HG02623 (cell line): ENCODE measurements around the gene AGL.
"Not testable (repeated sequence)": the region's sequence is repeated elsewhere in the genome, so short reads cannot be mapped to it uniquely, and the experiment has no call there.

Experiments used
- ATAC-seq: cut with Tn5 transposase; IDR thresholded peaks from one replicate; pipeline ENCODE4 v1.9.1; 2021; ENCODE audit warnings: moderate library complexity; ENCODE audit not compliant: unreplicated experiment

Gene AGL

GRCh38 chr1:99935534-99935933, 85.4 kb downstream of the AGL start:
- no peak for ATAC-seq

DNA sequence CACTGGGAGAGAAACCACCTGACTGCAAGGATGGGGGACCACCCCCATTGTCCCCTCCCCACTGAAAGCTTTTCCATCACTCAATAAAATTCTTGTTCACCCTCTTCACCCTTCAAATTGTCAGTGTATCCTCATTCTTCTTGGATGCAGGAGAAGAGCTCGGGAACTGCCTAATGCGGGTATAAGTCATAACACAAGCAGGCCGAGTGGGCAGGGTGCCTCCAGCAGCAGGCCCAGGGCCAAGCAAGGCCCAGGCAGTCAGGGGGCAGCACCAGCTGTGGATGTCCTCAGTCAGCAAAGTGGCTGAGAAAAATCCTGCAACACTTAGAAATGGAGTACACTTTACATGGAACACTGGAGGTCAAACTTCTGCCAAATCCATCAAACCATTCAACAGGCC, 85.9 kb downstream of the AGL start:
- ATAC-seq: no peak

DNA sequence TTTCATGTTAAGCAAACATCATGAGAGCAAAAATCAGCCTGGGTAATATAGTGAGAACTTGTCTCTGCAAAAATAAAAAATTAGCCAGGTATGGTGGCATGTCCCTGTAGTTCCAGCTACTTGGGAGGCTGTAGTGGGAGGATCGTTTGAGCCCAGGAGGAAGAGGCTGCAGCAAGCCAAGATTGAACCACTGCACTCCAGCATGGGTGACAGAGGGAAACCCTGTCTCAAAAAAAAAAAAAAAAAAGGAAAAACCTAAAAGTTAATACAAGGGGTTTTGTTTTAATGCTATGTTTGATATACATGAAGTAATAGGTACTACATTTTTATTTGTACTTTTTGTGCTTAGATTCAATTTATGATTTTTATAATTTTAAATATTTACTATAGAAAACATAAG, 92.6 kb downstream of the AGL start:
- no peak for ATAC-seq

DNA sequence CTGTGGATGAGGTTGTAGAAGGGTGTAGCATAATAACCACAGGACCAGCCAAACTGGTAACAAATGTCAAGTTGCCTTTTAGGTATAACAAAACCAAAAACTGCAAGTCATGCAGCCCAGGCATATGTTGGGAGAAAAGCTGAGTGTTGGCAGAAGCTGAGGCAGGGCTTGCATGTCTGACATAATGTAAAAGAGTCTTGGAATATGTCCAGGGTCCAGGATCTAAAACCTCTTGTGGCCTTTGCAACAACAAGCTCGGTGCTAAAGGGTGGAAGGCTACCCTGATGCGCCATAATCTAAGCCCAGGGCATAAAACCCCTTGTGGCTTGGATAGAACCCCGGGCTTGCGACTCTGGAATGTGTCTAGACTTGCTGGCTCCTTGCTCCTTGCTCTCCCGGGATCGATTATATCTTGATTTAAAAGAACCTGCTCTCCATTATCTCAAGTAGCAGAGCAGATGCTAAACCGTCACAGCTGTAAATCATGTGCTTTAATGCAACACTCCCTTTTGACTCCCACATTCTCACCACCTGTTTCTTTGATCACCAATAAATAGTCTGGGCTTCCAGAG, 93.1 kb downstream of the AGL start:
- no peak for ATAC-seq

DNA sequence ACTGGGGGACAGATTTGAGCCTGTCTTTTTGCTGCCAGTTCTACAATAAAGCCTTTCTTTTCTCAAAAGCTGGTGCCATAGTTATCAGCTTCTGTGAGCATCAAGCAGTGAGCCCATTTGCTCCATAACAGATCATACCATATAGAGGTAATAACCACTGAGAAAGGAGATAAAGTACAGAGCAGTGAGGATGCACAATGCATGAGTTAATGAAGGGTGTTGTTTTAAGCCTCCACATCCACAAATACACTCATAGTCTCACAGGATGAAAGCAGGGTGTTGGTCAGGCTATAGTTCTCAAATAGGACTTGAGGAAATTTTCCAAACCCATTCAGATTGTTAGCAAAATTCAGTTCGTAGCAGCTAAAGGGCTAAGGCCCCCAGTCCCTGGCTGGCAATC, 94.0 kb downstream of the AGL start:
- ATAC-seq: no peak

GRCh38 chr1:99945174-99945573, 95.0 kb downstream of the AGL start:
- no peak for ATAC-seq

DNA sequence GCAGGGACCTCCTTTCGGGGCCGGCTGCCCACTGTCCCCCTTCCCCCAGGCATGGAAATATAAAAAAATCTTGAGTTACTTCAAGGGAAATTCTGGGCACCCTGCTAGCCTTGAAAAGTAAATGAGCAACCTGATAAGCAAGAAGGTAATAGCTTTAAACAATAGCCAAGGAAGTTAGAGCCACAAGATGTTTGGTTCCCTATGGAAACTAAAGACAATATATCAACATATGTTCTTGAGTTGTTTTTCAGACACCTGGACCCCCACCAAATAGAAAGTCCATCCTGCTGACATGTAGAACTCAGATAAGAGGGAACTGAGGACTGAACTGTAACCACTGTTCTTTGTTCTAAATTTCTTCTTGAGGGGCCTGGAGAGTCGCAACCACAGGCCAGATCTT, 100.3 kb downstream of the AGL start:
- ATAC-seq: no peak

DNA sequence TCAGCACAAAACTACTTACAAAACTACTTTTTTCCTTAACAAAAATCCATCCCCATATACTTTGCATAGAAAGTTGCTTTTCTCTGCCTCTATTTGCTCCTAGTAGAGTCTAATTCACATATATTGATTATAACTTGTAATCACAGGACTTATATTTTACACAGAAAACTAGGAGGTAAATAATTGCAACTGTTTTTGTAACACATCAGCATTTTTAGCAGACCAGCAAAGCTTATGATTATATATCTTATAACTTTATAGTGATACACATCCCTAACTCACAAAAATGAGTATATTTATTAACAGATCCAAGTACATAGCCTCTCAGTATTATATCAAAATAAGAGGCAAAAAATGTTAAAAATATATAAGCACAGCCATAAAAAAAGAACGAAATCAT, 102.4 kb downstream of the AGL start:
- no peak for ATAC-seq

GRCh38 chr1:99955375-99955774, 105.2 kb downstream of the AGL start:
- ATAC-seq: no peak

- no peak for ATAC-seq
Measured at GRCh38 chr1:99956755-99957154, 106.6 kb downstream of the AGL start.

- no peak for ATAC-seq
Measured at GRCh38 chr1:99957818-99958217, 107.7 kb downstream of the AGL start.

DNA sequence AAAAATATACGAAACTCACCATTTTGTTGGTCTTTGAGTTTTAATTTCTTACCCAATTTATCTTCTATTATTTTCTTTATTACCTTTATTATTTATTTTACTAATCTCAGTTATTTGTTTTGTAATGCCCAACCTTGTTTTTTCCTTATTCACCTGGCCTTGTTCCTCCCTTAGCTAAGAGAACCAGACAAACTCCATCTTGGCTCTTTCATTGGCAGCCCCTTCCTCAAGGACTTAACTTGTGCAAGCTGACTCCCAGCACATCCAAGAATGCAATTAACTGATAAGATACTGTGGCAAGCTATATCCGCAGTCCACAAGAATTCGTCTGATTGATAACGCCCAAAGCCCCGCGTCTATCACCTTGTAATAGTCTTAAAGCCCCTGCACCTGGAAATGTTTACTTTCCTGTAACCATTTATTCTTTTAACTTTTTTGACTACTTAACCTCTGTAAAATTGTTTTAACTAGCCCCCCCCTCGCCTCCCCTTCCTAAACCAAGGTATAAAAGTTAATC, 109.1 kb downstream of the AGL start:
- ATAC-seq: not testable (repeated sequence)

DNA sequence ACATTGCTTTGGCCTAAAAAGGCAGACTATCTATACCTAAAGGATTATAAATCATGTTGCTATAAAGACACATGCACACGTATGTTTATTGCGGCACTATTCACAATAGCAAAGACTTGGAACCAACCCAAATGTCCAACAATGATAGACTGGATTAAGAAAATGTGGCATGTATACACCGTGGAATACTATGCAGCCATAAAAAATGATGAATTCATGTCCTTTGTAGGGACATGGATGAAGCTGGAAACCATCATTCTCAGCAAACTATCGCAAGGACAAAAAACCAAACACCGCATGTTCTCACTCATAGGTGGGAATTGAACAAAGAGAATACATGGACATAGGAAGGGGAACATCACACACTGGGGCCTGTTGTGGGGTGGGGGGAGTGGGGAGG, 110.1 kb downstream of the AGL start:
- not testable (repeated sequence) for ATAC-seq

- ATAC-seq: no peak
Measured at GRCh38 chr1:99963041-99963795, 113.1 kb downstream of the AGL start.

DNA sequence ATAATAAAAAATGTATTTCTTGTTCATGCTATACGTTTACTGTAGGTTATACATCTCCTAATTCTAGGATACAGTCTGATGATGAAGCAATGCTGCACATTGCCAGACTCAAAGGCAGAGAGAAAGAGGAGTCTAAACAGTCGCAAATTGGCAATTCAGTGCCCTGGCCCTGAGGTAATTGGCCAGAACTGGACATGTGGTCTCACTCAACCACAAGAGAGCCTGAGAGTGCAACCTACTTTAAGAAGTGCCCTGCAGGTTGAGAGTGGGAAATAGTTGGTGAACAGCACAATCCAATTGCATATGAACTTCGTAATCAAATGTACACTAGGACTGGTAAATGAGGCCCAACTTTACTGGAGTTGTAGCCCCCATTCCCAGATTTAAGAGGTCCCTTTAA, 114.6 kb downstream of the AGL start:
- ATAC-seq: no peak

DNA sequence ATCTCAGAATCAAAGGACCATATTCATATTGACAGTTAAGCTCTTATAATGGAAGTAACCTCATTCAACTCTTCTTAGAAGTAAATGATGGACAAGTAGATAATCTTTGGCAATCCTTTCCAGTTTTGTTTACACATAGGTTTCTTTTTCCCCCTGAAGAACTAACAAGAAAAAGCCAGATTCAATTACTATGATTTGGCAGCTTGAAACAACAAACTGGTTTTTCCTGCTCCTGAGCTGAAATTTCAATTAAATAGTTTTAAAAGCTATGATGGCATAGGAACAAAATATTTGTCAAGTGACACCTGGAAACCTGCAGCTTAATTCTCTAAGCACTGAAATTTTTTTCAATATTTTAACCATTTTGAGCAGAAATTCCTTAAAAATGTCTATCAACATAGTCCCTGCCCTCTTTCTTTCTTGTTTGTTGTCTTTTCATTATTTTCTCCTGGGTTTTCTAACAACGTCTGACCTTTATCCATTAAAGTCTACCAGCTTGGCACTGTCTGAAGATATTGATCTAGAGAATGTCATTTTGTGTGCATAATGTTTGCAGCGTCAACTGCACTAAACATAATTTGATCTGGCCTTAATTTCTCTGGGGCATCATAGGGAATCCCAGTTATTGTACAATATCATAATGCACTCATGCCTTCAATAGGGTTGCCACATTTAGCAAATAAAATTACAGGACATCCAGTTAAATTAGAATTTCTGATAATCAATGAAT, 115.7 kb downstream of the AGL start:
- ATAC-seq: no peak

DNA sequence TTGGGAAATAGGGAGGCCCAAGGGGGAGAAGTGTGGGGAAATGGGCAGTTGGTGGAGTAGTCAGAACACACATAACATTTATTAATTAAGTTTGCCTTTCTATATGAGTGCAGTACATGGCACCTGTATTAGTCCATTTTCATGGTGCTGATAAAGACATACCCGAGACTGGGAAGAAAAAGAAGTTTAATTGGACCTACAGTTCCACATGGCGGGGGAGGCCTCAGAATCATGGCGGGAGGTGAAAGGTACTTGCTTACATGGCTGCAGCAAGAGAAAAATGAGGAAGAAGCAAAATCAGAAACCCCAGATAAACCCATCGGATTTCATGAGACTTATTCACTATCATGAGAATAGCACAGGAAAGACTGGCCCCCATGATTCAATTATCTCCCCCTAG, 118.1 kb downstream of the AGL start:
- ATAC-seq: no peak

DNA sequence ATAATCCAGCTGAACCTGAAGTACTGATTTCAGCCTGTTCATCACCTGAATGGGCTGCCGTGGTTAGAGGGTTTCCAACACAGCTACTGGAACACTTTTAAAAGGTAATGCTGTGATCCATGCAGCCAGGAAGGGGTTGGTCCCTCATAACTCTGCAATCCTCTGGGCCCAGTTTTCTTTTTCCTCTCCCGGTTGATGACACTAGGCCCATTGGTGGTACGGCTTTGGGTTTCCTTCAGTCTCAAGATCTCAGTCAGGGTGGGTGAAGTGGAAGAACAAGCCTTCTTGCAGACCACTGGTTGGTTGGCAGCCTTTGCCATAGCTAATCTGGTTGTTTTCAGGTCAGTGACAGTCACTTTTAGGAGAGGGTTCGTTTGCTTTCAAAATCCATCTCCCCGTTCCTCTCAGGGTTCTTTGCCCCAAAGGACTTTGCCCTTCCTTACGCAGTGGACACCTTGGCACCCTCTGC, 119.1 kb downstream of the AGL start:
- ATAC-seq: no peak

DNA sequence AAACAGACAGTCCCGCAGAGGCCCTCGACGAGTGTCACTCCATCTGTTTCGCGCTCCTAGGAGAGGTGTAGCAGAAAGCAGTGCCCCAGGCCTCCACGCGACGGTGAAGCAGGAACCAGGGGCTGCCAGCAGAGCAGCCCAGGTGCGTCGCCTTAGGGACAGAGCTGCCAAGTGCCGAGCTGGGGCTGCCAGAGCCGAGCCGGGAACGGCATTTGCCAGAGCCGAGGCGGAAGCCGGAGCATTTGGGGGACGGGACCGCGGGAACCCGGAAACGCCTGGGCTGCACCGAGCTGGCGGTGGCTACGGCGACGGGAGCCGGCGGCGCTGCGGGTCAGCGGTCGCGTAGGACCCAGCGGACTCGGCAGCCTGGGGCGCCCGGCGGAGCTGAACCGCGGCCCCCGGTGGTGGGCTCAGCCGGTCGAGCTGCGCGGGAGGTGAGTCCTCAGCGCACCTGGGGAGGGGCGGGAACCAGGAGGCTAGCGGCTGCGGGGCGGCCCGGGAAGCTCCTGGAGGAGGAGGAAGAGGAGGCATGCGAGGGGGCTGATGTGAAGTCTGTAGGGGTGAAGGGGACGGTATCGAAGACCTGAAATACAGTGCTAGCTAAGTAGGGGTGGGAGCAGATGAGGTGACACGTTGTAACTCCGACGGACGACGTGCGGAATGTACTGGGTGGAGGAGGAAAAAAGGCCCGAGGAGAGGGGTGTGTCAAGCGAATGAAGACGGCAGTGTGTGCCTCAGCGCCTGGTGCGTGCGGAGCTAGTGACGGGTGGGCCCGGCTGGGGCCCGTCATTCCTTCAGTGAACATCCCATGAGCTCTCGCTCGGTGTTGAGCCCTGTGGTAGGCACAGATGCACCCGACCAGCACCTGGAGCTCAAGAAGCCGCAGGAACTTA, 119.8 kb downstream of the AGL start, which contains the start of gene SLC35A3:
Gene SLC35A3 (plus strand): TSS at position 268 of the 893 bp plus-strand sequence. CDS start 23,559 bp downstream, outside the sequence.
- peak; percentile 91 for ATAC-seq

DNA sequence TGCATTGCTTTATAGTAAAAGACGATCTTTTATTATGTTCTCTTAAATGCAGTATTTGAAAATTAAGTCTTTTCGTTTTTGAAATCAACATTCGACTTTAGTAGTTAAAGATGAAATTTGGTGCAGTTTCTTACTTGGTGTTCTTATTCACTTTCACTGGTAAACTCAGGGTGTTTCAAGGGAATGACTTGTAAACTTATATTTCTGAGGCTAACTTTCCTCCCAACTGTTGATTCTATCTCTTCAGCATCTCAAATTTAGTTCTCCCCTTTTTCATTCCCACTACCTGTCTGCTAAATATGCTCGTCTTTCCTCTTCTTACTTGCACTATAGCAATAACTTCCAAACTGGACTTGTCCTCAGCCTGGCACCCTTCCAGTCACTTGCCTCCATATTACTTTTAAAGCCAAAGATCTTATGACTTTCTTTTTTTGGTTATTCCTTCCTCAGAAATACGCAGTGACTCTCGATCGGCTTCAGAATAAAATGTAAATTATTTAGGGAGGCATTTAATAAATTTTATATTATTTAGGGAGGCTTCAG, 120.6 kb downstream of the AGL start:
- ATAC-seq: no peak
